ENCODE data around the gene UBE3D.

The UBE3D gene

DNA sequence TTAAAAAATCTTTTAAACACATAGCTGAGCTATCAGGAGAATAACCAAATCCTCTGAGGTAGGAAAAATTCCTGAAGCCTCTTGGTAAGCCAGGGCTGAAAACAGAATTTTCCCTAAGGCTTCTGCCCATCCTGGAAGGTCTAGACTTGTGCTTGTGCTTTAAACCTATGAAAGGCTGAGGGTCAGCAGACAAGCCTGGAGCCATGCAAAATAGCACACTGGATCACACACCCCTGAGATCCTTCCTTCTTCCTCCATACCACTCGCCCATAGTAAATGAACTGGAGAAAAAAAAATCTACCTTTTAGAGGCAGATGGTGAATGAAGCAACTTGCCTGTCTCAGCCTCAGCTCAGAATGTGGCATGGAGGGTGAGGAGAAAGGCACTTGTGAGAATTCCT is 144.4 kb downstream of the UBE3D start:
- no peak for TF ChIP-seq CTCF (IDR thresholded peaks at IDR 0.05; ENCODE audit: borderline replicate concordance, insufficient read depth, low read depth, low read length)

DNA sequence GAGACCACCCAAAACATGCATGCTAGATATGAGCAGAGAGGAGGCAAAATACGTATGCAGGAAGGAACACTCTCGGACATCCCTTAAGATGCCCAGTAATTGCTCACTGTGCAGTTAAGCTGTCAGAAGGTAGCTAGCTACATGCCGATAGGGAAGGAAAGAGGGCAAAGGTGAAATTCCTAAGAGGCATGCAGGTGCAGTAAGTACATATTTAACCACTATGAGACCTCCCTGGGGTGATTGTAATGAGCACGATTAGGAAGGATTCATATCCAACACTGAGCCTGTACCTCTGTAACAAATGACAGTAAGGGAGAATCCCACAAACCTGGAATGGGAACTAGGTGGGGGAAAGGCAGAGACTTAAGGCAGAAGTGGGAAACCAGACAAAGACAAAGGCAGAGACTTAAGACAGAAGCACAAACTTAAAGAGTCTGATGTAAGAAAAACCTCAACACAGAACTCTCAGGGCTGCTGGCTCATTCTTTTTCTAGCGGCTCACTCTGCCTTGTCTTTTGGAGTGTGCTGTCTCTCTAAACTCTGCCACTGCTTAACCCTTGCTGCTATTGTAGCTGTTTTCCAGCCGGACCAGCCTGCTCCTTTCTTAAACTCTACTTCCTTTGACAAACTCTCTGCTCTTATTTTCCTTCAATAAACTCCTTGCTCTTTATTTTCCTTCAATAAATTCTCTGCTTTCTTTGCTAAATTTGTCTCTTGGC is 148.1 kb downstream of the UBE3D start:
- no peak for TF ChIP-seq CTCF (IDR thresholded peaks at IDR 0.05; ENCODE audit: borderline replicate concordance, insufficient read depth, low read depth, low read length)
- H3K4me3 ChIP-seq (ENCODE audit: low read depth, low read length), result no peak overlapping the region

More for the DNA sequence above, 144.4 kb downstream of the UBE3D start:
- no peak overlapping the region for H3K4me3 ChIP-seq (ENCODE audit: low read depth, low read length)

GRCh38 chr6:82915666-82916065 is 150.0 kb downstream of the UBE3D start:
- H3K4me3 ChIP-seq (ENCODE audit: low read depth, low read length), result no peak overlapping the region
- TF ChIP-seq CTCF (IDR thresholded peaks at IDR 0.05; ENCODE audit: borderline replicate concordance, insufficient read depth, low read depth, low read length), result no peak

- H3K4me3 ChIP-seq (ENCODE audit: low read depth, low read length), result no peak overlapping the region
- no peak for TF ChIP-seq CTCF (IDR thresholded peaks at IDR 0.05; ENCODE audit: borderline replicate concordance, insufficient read depth, low read depth, low read length)
Observed at GRCh38 chr6:82914511-82914910, 151.1 kb downstream of the UBE3D start.

DNA sequence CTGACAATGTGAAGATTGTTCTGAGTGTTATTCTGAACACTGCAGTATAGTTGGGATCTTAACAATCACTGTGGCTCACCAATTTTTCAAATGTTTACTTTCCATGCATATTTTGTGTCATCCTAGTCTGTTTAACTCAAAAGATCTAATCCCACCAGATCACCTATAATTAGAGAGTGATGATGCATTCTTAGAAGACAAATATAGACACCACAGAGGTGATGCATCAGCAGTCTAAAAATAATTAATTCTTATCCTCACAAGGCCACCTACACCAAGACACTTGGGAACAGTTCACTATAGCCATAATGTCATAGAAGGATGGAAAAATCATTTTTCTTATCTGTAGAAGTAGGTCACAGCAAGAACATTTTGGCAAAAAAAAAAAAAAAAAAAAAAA is 154.8 kb downstream of the UBE3D start:
- H3K4me3 ChIP-seq (ENCODE audit: low read depth, low read length), result no peak overlapping the region
- no peak for TF ChIP-seq CTCF (IDR thresholded peaks at IDR 0.05; ENCODE audit: borderline replicate concordance, insufficient read depth, low read depth, low read length)

GRCh38 chr6:82910395-82910794 is 155.2 kb downstream of the UBE3D start:
- H3K4me3 ChIP-seq (ENCODE audit: low read depth, low read length), result no peak overlapping the region
- no peak for TF ChIP-seq CTCF (IDR thresholded peaks at IDR 0.05; ENCODE audit: borderline replicate concordance, insufficient read depth, low read depth, low read length)

- TF ChIP-seq CTCF (IDR thresholded peaks at IDR 0.05; ENCODE audit: borderline replicate concordance, insufficient read depth, low read depth, low read length), result no peak
- no peak overlapping the region for H3K4me3 ChIP-seq (ENCODE audit: low read depth, low read length)
Observed at GRCh38 chr6:82909551-82909950, 156.1 kb downstream of the UBE3D start.

All from GM12875 (cell line).